Measurements from ENCODE around the gene MELK.
"Not testable (repeated sequence)": the region's sequence is repeated elsewhere in the genome, so short reads cannot be mapped to it uniquely, and the experiment has no call there.

The MELK gene

DNA sequence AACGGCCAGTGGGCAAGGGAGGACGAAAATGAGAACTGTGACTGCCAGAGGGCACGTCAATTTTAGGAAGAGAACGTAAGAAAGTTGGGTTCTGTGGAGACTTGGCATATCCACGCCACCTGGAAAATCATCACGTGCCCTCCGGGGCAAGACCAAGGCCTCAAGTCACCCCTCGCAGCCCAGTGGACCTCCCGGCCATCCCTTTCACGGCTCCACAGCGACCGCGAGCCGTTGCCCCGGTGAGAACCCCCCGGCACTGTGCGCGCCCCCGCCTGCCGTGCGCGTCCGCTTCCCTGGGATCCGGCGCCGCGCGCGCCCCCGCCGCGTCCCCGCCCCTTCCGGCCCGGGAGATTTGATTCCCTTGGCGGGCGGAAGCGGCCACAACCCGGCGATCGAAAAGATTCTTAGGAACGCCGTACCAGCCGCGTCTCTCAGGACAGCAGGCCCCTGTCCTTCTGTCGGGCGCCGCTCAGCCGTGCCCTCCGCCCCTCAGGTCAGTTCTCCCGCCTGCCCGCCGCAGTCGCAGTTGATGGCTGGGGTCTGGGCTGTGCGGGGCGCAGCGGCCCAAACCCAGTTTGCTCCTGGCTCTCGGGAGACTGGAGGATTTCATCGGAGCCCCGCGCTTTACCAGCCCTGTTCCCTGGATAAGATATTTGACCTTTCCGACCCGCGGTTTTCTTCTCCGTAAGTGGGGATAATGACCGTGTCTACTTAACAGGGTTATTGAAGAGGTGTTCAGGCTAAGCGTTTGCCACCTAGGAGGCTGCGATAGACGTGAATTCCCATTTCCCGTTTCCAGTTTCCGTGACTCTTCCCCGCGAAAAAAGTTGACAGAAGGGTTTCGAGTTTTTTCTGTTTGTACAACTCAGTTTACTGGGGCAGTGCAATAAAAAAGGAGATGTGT, at the start of gene MELK:
Gene MELK, plus strand, starts transcription at position 381 of the 904 bp plus-strand sequence. CDS start 8,787 bp downstream, outside the sequence.
- peak; percentile 93 for DNase-seq

DNA sequence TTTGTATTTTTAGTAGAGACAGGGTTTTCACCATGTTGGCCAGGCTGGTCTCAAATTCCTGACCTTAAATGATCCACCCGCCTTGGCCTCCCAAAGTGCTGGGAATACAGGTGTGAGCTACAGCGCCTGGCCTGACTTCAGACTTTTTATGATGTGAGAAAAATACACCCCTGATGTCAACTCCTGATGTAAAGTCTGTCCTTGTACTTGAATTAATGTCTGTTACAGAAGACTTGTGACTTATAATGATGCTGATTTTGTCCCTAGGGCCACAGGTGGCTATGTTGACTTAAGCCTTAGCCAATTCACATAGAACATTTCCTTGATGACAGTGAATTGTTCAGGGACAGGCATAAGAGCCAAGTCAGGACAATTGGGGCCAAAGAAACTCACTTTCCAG, 42.5 kb upstream of the MELK start:
- DNase-seq: no peak

DNA sequence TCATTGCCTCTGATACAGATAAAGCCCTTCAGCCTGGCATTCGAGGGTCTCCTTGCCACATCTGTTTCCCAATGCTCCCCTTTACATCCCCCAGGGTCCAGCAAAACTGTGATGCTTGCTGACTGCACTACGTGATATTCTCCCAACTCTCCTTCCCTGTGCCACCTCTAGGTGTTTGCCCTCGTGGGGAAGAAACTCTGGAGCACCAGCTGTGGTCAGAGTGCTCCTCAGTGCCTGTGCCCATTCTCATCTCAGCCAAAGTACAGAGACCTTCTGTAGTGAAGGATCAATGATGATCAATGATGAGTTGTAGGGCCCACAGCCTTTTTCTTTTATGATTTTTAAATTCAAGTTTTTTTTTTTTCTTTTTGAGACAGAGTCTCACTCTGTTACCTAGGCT, 40.3 kb upstream of the MELK start:
- no peak for DNase-seq

DNA sequence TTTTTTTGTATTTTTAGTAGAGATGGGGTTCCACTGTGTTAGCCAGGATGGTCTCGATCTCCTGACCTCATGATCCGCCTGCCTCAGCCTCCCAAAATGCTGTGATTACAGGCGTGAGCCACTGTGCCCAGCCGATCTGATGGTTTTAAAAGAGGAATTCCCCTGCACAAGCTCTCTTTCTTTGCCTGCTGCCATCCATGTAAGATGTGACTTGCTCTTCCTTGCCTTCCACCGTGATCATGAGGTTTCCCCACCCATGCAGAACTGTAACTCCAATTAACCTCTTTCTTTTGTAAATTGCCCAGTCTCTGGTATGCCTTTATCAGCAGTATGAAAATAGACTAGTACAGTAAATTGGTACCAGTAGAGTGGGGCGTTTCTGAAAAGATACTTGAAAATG, 39.0 kb upstream of the MELK start:
- DNase-seq: not testable (repeated sequence)

DNA sequence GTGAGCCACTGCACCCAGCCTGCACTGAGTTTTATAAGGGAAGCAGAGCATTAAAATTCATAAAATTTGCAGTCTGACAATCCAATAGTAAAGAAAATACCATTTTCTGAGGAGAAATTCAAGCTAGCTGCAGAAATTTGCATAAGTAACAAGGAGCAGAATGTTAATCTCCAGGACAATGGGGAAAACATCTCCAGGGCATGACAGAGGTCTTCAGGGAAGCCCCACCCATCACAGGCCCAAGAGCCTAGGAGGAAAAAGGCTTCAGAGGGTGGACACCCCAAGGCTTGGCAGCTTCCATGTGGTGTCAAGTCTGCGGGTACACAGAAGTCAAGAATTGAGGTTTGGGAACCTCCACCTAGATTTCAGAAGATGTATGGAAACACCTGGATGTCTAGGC, 37.6 kb upstream of the MELK start:
- DNase-seq: no peak

DNA sequence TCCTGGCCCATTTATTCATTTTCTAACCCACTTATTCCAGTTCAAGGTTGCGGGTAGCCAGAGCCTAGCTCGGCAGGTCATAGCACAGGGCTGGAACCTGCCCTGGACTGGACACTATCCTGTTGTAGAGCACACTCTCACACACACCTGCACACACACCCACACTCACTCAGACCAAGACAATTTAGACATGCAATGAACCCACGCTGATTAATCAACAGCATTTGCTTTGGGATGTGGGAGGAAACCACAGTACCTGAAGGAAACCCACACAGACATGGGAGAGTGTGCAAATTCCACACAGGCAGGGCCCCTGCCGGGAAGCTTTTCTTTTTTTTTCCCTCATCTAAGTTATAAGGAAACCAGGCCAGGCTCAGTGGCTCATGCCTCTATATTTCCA, 34.8 kb upstream of the MELK start:
- no peak for DNase-seq

DNA sequence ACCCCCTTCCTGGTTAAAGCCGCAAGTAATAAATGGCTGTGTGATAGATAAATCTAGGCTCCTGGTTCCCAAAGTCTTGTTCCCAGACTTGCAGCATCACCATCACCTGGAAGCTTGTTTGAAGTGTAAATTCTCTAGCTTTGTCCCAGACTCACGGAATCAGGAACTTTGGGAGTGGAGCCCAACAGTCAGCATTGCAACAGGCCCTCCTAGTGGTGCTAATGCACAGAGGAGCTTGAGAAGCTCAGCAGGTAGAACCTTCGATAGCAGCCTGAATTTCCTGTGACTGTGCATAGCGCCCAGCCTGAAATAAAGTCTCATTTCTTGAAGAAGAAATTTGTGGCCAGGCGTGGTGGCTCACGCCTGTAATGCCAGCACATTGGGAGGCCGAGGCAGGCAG, 30.3 kb upstream of the MELK start:
- DNase-seq: no peak

DNA sequence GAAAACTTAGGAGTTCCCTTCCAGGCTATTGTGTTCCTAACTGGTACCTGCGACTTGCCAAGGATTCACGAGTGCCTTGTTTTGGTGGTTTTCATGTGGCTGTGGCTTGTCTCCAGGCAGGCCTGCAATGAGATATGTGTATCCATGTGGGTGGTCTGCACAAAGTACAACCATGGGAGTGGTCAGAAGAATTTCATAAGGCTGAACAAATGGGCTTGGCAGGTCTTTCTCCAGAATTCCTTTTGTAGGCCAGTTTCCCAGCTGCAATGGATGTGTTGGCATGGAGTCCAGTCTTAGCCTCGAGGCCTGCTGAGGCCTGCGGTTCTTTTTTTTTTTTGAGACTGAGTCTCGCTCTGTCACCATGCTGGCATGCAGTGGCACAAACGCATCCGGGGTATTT, 28.8 kb upstream of the MELK start:
- peak; percentile 58 for DNase-seq

DNA sequence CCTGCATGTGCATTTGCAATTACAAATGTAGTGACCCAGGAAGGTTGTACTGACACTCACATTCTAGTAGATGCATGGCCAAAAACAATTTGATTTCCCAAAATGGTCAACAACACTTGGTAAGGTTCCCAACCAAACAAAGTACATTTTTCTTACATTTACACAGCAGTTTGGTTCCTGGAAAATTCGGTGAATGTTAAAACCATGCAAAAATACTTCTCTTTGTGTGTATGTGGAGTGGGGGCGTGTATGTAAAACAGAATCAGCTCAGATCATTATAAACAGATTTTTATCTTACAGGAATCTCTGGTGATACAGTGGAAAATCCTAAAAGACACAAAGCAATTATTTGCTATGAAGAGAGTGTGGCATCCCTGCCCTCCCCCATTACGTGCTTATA, 25.1 kb upstream of the MELK start:
- DNase-seq: no peak

DNA sequence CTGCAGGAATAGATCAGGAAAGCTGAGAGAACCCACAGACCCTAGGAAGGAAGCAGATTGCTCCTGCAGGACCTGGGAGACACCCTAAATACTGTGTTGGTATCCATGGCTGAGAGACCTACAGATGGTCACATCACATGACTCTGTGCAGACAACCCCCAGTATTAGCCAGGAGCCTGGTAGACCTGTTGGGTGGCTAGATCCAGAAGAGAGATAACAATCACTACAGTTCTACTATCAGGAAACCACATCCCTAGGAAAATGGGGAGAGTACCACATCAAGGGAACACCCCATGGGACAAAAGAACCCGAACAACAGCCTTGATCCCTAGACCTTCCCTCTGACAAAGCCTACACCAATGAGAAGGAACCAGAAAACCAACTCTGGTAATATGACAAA, 24.2 kb upstream of the MELK start:
- DNase-seq: no peak

DNA sequence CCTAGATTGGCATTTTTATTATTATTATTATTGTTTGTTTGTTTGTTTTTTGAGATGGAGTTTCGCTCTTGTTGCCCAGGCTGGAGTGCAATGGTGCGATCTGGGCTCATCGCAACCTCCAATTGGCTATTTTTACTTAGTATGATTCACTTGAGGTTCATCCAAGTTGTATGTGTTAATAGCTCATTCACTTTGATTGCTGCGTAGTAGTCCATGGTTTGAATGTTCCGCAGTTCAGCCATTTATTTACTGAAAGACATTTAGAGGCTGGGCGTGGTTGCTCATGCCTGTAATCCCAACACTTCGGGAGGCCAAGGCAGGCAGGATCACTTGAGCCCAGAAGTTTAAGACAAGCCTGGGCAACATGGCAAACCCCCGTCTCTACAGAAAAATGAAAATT, 22.6 kb upstream of the MELK start:
- DNase-seq: no peak

DNA sequence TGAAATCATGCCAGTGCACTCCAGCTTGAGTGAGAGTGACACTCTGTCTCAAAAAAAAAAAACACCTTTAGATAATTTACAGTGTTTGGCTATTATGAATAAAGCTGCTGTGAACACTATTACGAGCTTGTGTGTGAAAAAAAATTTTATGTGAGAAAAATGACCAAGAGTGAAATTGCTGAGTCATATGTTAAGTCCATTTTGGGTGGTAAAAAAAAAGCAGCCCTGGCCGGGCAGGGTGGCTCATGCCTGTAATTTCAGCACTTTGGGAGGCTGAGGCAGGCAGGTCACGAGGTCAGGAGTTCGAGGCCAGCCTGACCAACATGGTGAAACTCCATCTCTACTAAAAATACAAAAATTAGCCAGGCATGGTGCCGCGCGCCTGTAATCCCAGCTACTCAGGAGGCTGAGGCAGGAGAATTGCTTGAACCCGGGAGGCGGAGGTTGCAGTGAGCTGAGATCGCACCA, 22.0 kb upstream of the MELK start:
- DNase-seq: not testable (repeated sequence)

DNA sequence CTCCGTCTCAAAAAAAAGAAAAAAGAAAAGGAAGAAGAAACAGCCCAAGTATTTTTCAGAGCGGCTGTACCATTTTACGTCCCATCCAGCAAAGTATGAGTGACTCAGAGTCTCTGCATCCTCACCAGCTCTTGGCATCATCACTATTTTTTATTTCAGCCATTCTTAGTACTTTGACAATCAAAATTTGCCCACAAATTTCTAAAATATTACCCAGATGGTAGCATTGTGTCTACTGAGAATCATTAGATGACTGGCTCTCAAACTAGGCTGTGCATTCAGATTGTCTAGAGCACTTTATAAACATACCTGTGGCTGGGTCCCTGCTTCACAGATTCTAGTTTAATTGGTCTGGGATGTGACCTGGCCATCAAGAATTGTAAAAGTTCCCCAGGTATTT, 21.6 kb upstream of the MELK start:
- no peak for DNase-seq

DNA sequence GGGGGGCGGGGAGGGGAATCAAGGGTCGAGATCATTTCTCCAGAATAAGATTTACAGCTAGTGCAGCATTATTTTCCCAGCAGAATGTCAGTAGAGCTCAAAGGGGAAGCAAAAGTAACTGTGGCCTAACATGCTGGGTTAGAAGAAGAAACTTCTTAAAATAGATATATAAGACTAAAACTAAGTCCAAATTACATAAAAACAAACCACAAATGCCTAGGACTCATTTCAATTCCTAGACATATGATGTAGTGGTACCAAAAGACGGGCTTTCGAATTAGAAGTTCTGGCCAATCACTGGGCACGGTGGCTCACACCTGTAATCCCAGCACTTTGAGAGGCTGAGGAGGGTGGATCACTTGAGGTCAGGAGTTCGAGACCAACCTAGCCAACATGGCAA, 20.8 kb upstream of the MELK start:
- DNase-seq: no peak

DNA sequence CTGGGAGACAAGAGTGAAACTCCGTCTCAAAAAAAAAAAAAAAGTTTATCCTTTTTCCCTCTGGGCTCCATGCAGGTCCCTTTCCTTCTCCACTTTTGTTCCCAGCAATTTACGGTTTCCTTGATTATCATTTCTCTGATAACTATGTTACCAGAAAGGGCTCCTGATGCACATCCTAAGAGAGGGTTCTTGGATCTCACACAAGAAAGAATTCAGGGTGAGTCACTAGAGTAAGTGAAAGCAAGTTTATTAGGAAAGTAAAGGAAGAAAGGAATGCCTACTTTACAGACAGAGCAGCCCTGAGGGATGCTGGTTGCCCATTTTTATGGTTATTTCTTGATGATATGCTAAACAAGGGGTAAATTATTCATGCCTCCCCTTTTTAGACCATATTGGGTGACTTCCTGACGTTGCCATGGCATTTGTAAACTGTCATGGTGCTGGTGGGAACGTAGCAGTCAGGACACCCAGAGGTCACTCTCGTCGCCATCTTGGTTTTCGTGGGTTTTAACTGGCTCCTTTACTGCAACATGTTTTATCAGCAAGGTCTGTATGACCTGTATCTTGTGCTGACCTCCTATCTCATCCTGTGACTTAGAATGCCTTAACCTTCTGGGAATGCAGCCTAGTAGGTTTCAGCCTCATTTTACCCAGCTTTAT, 13.5 kb upstream of the MELK start:
- DNase-seq: no peak

DNA sequence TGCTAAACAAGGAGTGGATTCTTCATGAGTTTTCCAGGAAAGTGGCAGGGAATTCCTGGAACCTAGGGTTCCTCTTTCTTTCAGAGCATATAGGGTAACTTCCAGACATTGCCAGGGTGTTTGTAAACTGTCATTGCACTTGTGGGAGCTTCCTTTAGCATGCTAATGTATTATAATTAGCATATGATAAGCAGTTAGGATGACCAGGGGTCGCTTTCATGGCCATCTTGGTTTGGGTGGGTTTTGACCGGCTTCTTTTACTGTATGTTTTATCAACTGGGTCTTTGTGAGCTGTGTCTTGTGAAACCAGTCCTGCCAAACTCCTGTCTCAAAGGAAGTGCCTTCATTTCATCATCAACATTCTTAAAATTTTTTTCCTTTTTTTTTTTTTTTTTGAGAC, 11.9 kb upstream of the MELK start:
- no peak for DNase-seq

DNA sequence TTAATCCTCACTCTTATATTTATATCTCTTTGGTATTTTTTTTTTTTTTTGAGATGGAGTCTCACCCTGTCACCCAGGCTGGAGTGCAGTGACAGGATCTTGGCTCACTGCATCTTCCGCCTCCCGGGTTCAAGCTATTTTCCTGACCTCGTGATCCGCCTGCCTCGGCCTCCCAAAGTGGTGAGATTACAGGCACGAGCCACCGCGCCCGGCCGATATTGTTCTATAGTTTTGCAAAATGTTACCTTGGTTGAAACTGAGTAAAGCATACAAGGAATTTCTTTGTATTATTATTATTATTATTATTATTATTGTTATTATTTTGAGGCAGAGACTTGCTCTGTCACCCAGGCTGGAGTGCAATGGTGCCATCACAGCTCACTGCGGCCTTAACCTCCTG, 9.9 kb upstream of the MELK start:
- DNase-seq: not testable (repeated sequence)

DNA sequence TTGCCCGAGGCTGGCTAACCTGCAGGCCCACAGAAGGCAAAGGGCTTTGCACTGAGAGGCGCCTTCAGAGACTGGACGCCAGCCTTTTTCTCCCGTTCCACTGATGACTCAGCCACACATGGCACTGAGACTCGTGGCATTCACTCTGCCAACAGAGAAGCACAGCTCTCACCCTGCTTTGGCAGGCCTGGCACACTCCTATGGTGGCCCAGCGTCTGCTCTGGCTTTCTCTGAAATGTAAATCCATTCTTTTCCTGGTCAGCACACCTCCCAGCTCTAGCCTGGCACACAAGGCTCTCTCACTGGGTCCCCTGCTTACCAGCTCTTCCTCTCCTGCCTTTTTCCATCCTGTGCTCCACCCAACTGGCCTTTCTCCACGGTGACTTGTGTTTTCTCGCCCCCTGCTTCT, 5.9 kb upstream of the MELK start:
- DNase-seq: peak; percentile 56

DNA sequence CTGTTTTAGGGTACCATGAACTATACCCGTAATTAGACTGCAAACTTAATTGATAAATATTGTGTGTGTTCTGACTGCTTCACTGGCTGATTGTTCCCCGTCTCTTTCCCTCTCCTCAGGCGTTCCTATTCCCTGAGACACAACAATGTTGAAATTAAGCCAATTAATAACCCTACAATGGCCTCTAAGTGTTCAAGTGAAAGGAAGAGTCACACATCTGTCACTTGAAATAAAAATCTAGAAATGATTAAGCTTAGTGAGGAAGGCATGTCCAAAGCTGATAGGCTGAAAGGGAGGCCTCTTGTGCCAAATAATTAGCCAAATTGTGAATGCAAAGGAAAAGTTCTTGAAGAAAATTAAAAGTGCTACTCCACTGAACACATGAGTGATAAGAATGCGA, 4.0 kb upstream of the MELK start:
- DNase-seq: not testable (repeated sequence)

DNA sequence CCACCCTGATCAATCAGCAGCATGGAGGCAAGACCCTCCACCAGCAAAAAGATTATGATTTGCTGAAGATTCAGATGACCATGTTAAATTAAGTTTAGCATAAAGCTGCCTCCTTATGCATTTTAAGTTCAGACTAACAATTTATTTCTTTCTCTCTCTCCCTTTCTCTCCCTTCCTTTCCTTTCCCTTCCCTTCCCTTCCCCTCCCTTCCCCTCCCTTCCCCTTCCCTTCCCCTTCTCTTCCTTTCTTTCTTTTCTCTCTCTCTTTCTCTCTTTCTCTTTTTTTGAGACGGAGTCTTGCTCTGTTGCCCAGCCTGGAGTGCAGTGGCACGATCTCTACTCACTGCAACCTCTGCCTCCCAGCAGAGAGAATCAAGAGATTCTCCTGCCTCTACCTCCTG, 1.4 kb upstream of the MELK start:
- no peak for DNase-seq

DNA sequence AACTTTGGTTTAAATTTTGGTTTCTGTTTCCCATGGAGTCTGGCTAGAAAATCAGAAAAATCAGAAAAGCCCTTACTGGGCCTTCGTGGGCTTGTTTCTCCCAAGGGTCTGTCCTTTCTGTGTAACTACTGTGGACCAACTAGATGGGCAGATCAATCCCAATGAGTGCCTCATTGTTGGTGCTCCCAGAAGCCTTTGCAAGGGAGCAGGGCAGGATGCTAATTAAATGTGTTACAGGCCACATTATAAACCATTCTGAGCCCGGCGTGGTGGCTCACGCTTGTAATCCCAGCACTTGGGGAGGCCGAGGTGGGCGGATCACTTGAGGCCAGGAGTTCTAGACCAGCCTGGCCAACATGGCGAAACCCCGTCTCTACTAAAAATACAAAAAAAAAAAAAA, 1.4 kb downstream of the MELK start:
- not testable (repeated sequence) for DNase-seq

DNA sequence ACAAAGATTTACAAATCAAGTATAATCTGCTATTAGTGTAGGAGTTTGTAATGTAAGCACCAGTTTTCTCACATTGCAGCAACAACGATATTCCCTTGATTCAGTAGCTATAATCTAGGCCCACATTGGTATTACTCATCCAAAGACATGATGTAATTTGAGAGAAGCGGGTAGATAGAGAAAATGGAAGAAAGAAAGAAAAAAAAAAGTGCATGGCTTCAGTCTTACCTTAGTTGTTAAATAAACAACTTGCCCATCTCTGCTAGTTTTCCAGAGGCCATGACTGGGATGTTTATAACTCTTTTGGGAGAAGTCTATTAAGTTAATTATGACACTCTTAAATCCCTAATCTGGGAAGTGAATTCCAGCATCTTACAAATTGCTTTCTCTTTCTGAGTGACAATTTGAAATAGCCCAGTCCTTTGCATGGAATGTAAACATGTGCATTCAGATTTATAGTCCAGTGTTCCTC, 2.8 kb downstream of the MELK start:
- no peak for DNase-seq

DNA sequence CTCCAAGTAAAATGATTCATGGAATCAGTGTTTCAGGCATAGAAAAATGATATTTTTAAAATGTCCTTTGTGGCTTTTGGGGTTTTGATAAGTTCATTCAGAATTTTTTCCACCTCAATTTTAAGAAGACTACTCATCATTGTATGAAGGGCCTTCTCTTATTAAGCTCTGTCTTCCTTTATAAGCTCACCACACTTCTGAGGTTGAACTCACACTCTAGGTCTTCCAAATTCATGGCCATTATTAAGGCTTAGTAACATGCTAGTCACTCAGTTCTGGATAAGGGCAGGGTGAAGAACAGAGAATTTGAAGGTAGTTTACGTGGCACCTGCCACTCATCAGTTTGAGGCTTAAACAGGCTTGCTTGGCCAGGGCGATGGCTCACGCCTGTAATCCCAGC, 4.2 kb downstream of the MELK start:
- DNase-seq: no peak

Measured in right forelimb (tissue), 1 donor.